Gastrocnemius medialis (tissue), 4 donors: Measurements from ENCODE around the gene ACTL6B. TPM values are rescaled to one million over a fixed set of nuclear protein-coding genes. Genes with fewer than 3 reads are reported as not detected.

Experiments used
- ATAC-seq, 2 donors: fragments of 150-250 bp; one replicate each; pipeline ENCODE4 v1.9.1; 2016
- DNase-seq, 2 donors: peaks; one replicate each; pipeline ENCODE4 v3.0.0-alpha.2; 2019
- H3K27ac ChIP-seq, 4 donors: fragments of 200-600 bp; sonication (generic); 1 replicate in 1 of 4; 2 replicates in 3 of 4; pipeline ENCODE4 v1.5.1; 2016 to 2018; ENCODE audit warnings: mild to moderate bottlenecking in 2 of 4, moderate library complexity in 1 of 4
- H3K27me3 ChIP-seq, 3 donors: fragments of 200-600 bp; sonication (generic) in 2 of 3; 1 replicate in 1 of 3; 2 replicates in 2 of 3; pipeline versions ENCODE4 v1.5.1 to v1.6.0; 2016 to 2019; ENCODE audit warnings: mild to moderate bottlenecking in 1 of 3, moderate library complexity in 1 of 3
- H3K36me3 ChIP-seq, 2 donors: fragments of 200-600 bp; sonication (generic) in 1 of 2; one replicate each; pipeline ENCODE4 v1.5.1; 2017 to 2018
- H3K4me1 ChIP-seq, 2 donors: fragments of 200-600 bp; sonication (generic) in 1 of 2; one replicate each; pipeline ENCODE4 v1.5.1; 2016 to 2017; ENCODE audit warnings: mild to moderate bottlenecking in 2 of 2
- H3K4me3 ChIP-seq, 4 donors: fragments of 200-600 bp; sonication (generic) in 3 of 4; 1 replicate in 1 of 4; 2 replicates in 3 of 4; pipeline ENCODE4 v1.5.1; 2016 to 2019; ENCODE audit warnings: mild to moderate bottlenecking in 2 of 4
- H3K9me3 ChIP-seq, 3 donors: fragments of 200-600 bp; sonication (generic) in 2 of 3; 1 replicate in 1 of 3; 2 replicates in 2 of 3; pipeline ENCODE4 v1.5.1; 2016 to 2019
- POLR2A ChIP-seq, 2 donors: fragments of 450-650 bp; IDR thresholded peaks; one replicate each; pipeline ENCODE4 v1.6.1; 2017; ENCODE audit warnings: antibody characterized with exemption in 2 of 2, mild to moderate bottlenecking in 2 of 2, moderate library complexity in 2 of 2
- in situ Hi-C, 4 donors: fragments of 200-750 bp; cut with MboI; loops; one replicate each; pipeline versions ENCODE4 v1.15.0 to v1.8.0; 2017; ENCODE audit warnings: low sequenced_read_pairs in 4 of 4
- intact Hi-C: fragments of 100-400 bp; cut with DNase I; formaldehyde crosslinking; loops from one replicate; pipeline ENCODE4 v1.15.1; 2023; ENCODE audit warnings: low total_unique reads
- total RNA-seq, 4 donors: library from RNA; depleted of rRNA; stranded (reverse); fragments of >200 nt; gene quantifications; one replicate each; pipeline versions ENCODE4 v1.1.0 to v1.2.3, GENCODE V29; 2016
- TF ChIP-seq, protein P1 (sequence below), 5 experiments: fragments of 450-650 bp in 3 of 5; fragments of 200-600 bp in 2 of 5; sonication (generic) in 2 of 5; IDR thresholded peaks in 4 of 5; conservative IDR thresholded peaks in 1 of 5; 1 replicate in 4 of 5; 2 replicates in 1 of 5; pipeline ENCODE4 v1.5.1; 2016 to 2019; ENCODE audit warnings: antibody characterized with exemption in 5 of 5, mild to moderate bottlenecking in 3 of 5, moderate library complexity in 3 of 5

The ACTL6B gene
- total RNA-seq, 4 donors from 2014 or later, result not detected

GRCh38 chr7:100609958-100610357 lies 46.3 kb downstream of the ACTL6B start:
- Histone ChIP-seq H3K27me3 (peaks cover 0 to 5% (median 2%) of the 10 kb centered on the region in 3 donors), H3K27ac (no peak overlapping the region), H3K4me3 (no peak overlapping the region), H3K9me3 (no peaks in the 10 kb centered on the region), H3K4me1 (peaks cover 3 to 19% of the 10 kb centered on the region in 2 donors), H3K36me3 (no peaks in the 10 kb centered on the region)
- ATAC-seq, result no peak
- intact Hi-C loops (loop anchor here (5.0 to 10.0 kb wide), 4 partner anchors 82 to 1465 kb away; partner anchors contain the start of genes GIGYF1, POP7 and TRIP6), in situ Hi-C loops (no loop called here)
- no peak for DNase-seq
- TF ChIP-seq, protein P1, sequence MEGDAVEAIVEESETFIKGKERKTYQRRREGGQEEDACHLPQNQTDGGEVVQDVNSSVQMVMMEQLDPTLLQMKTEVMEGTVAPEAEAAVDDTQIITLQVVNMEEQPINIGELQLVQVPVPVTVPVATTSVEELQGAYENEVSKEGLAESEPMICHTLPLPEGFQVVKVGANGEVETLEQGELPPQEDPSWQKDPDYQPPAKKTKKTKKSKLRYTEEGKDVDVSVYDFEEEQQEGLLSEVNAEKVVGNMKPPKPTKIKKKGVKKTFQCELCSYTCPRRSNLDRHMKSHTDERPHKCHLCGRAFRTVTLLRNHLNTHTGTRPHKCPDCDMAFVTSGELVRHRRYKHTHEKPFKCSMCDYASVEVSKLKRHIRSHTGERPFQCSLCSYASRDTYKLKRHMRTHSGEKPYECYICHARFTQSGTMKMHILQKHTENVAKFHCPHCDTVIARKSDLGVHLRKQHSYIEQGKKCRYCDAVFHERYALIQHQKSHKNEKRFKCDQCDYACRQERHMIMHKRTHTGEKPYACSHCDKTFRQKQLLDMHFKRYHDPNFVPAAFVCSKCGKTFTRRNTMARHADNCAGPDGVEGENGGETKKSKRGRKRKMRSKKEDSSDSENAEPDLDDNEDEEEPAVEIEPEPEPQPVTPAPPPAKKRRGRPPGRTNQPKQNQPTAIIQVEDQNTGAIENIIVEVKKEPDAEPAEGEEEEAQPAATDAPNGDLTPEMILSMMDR (IDR thresholded peaks at IDR 0.05 in 4 of 5, conservative IDR thresholded peaks at IDR 0.05 in 1 of 5), result no peak
- TF ChIP-seq POLR2A (IDR thresholded peaks at IDR 0.05), result no peak

- no peak for TF ChIP-seq POLR2A (IDR thresholded peaks at IDR 0.05)
- TF ChIP-seq, protein P1 (IDR thresholded peaks at IDR 0.05 in 4 of 5, conservative IDR thresholded peaks at IDR 0.05 in 1 of 5), result no peak
- no peak overlapping the region for H3K27ac ChIP-seq
- intact Hi-C loops (loop anchor here (10.0 kb wide), 1 partner anchor 1468 kb away; no protein-coding TSS in a partner anchor), in situ Hi-C loops (no loop called here)
- ATAC-seq, result no peak
- H3K27me3 ChIP-seq, result peaks cover 0 to 15% (median 8%) of the 10 kb centered on the region in 3 donors
- no peaks in the 10 kb centered on the region for H3K36me3 ChIP-seq
- no peaks in the 10 kb centered on the region for H3K9me3 ChIP-seq
- H3K4me3 ChIP-seq, result no peak overlapping the region
- DNase-seq, result no peak
- H3K4me1 ChIP-seq, result peaks cover 4 to 17% of the 10 kb centered on the region in 2 donors
Measured at GRCh38 chr7:100607111-100607510, 49.1 kb downstream of the ACTL6B start.

GRCh38 chr7:100606313-100606712 lies 49.9 kb downstream of the ACTL6B start:
- ATAC-seq, result no peak
- TF ChIP-seq POLR2A (IDR thresholded peaks at IDR 0.05), result no peak
- TF ChIP-seq, protein P1 (IDR thresholded peaks at IDR 0.05 in 4 of 5, conservative IDR thresholded peaks at IDR 0.05 in 1 of 5), result no peak
- intact Hi-C loops (loop anchor here (10.0 kb wide), 1 partner anchor 1468 kb away; no protein-coding TSS in a partner anchor), in situ Hi-C loops (no loop called here)
- H3K36me3 ChIP-seq, result no peaks in the 10 kb centered on the region
- H3K27me3 ChIP-seq, result peaks cover 0 to 15% (median 8%) of the 10 kb centered on the region in 3 donors
- no peak overlapping the region for H3K4me3 ChIP-seq
- H3K4me1 ChIP-seq, result peaks cover 4 to 13% of the 10 kb centered on the region in 2 donors
- no peak for DNase-seq
- no peak overlapping the region for H3K27ac ChIP-seq
- no peaks in the 10 kb centered on the region for H3K9me3 ChIP-seq

GRCh38 chr7:100604976-100605911 lies 51.0 kb downstream of the ACTL6B start:
- intact Hi-C loops, result loop anchor here (2.0 to 10.0 kb wide), 2 partner anchors 18 to 1470 kb away; partner anchors contain the start of genes FBXO24 and LRCH4
- Histone ChIP-seq H3K27me3 (peaks cover 0 to 15% (median 8%) of the 10 kb centered on the region in 3 donors), H3K36me3 (no peaks in the 10 kb centered on the region), H3K27ac (peak overlapping the region; percentile 74 to 85 (median 77)), H3K4me3 (peak overlapping the region; percentile 75 to 99 (median 89)), H3K4me1 (peaks cover 4 to 13% of the 10 kb centered on the region in 2 donors), H3K9me3 (no peaks in the 10 kb centered on the region)
- DNase-seq (no peak), ATAC-seq (no peak)
- in situ Hi-C loops, result no loop called here
- TF ChIP-seq, protein P1 (IDR thresholded peaks at IDR 0.05 in 4 of 5, conservative IDR thresholded peaks at IDR 0.05 in 1 of 5), result no peak
- TF ChIP-seq POLR2A (IDR thresholded peaks at IDR 0.05), result no peak
